Measurements from ENCODE around the gene PHC2.

PHC2 gene

DNA sequence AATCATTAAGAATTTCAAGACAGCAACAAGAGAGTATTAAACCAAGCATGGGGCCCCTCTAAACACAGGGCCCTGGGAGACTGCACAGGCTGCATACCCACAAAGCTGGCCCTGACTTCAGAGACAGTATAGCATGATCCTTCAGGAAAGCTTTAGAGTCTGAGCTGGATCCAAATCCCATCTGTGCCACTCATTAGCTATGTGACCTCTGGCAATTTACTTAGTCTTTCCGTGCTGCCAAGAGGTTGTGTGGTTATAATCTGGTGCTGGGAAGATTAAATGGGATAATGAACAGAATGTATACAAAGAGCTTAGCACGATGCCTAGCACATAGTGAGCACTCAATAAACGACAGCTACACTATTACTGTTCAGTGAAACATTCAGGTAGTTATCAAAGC, 4.0 kb downstream of the PHC2 start:
- Histone ChIP-seq H3K27ac (no peak overlapping the region), H3K9ac (no peak overlapping the region), H3K79me2 (no peaks in the 10 kb centered on the region), H3K9me3 (ENCODE audit: control insufficient read depth, low read length) (no peaks in the 10 kb centered on the region), H3K4me3 (ENCODE audit: low read depth, low read length) (no peak overlapping the region), H3K4me2 (ENCODE audit: low read length) (no peak overlapping the region), H2AFZ (no peak overlapping the region), H3K27me3 (ENCODE audit: control insufficient read depth, insufficient read depth, low read length) (no peaks in the 10 kb centered on the region), H3K36me3 (ENCODE audit: control insufficient read depth, insufficient read depth, low read length) (no peaks in the 10 kb centered on the region), H3K4me1 (no peaks in the 10 kb centered on the region)
- TF ChIP-seq, protein P1, sequence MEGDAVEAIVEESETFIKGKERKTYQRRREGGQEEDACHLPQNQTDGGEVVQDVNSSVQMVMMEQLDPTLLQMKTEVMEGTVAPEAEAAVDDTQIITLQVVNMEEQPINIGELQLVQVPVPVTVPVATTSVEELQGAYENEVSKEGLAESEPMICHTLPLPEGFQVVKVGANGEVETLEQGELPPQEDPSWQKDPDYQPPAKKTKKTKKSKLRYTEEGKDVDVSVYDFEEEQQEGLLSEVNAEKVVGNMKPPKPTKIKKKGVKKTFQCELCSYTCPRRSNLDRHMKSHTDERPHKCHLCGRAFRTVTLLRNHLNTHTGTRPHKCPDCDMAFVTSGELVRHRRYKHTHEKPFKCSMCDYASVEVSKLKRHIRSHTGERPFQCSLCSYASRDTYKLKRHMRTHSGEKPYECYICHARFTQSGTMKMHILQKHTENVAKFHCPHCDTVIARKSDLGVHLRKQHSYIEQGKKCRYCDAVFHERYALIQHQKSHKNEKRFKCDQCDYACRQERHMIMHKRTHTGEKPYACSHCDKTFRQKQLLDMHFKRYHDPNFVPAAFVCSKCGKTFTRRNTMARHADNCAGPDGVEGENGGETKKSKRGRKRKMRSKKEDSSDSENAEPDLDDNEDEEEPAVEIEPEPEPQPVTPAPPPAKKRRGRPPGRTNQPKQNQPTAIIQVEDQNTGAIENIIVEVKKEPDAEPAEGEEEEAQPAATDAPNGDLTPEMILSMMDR (IDR thresholded peaks at IDR 0.05), result no peak

DNA sequence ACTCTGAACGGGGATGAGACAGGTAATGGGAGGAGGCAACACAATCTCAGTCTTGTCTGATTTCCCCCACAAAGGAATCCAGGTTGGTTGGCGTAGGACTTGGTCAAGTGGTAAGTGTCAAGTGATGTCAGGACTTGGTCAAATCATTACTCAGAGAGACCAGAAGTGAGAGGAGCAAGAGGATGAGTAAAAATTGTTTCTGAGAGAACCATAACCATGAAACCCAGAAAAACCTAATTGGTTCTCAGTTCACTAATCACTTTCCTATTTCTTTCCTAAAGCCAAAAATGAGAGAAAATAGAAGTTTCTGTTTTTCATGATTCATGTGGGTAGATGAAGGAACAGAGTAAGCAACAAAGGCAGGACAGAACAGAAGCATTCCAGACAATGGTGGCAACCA, 5.0 kb downstream of the PHC2 start:
- no peaks in the 10 kb centered on the region for H3K9me3 ChIP-seq (ENCODE audit: control insufficient read depth, low read length)
- no peak overlapping the region for H3K4me3 ChIP-seq (ENCODE audit: low read depth, low read length)
- H3K79me2 ChIP-seq, result no peaks in the 10 kb centered on the region
- no peak overlapping the region for H3K27ac ChIP-seq
- no peaks in the 10 kb centered on the region for H3K36me3 ChIP-seq (ENCODE audit: control insufficient read depth, insufficient read depth, low read length)
- H3K27me3 ChIP-seq (ENCODE audit: control insufficient read depth, insufficient read depth, low read length), result no peaks in the 10 kb centered on the region
- TF ChIP-seq, protein P1 (IDR thresholded peaks at IDR 0.05), result no peak
- no peak overlapping the region for H3K9ac ChIP-seq
- H2AFZ ChIP-seq, result no peak overlapping the region
- H3K4me1 ChIP-seq, result no peaks in the 10 kb centered on the region
- no peak overlapping the region for H3K4me2 ChIP-seq (ENCODE audit: low read length)

DNA sequence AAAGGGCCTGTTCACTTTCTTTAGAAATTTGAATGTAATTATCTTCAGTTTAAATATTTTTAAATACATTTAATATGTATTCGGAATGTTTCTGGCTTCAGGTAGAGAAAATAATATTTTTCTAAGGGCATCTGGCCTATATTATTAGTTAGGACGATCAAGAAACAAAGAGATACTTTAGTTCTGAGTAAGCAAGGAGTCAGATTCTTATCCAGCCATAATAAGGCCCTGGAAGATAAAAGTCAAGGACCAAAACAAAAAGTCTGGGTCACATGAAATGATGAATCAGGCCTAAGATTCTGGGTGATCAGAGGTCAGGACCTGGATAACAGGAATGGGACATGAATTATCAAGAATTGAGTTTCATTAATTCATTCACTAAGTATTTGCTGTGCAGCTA, 6.3 kb downstream of the PHC2 start:
- Histone ChIP-seq H3K9ac (no peak overlapping the region), H3K4me3 (ENCODE audit: low read depth, low read length) (no peak overlapping the region), H3K4me1 (no peaks in the 10 kb centered on the region), H3K36me3 (ENCODE audit: control insufficient read depth, insufficient read depth, low read length) (no peaks in the 10 kb centered on the region), H3K9me3 (ENCODE audit: control insufficient read depth, low read length) (no peaks in the 10 kb centered on the region), H3K79me2 (peaks cover 6% of the 10 kb centered on the region), H3K4me2 (ENCODE audit: low read length) (peak overlapping the region; percentile 41), H3K27ac (peak overlapping the region; percentile 3), H3K27me3 (ENCODE audit: control insufficient read depth, insufficient read depth, low read length) (no peaks in the 10 kb centered on the region), H2AFZ (no peak overlapping the region)
- TF ChIP-seq, protein P1 (IDR thresholded peaks at IDR 0.05), result no peak

DNA sequence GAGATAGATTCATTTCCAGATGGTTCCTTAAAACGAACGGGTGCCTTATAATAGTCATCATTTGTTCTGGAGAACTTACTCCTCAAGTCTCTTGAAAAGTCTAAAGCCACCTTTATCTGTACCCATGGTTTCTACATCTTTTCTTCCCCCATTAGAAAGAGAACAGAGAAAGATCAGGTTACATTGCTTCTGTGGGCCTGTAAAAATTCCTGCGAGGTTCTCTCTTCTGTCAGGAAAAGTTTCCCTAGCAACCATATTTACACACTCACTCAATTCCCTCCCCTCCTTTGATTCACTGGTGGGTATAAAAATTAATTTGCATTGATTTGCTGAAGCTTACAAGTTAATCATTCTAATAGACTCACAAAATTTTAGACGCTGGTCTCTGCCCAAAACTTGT, 6.7 kb downstream of the PHC2 start:
- Histone ChIP-seq H3K4me1 (no peaks in the 10 kb centered on the region), H3K4me2 (ENCODE audit: low read length) (peak overlapping the region; percentile 41), H3K4me3 (ENCODE audit: low read depth, low read length) (no peak overlapping the region), H3K9ac (no peak overlapping the region), H3K27me3 (ENCODE audit: control insufficient read depth, insufficient read depth, low read length) (no peaks in the 10 kb centered on the region), H3K27ac (peak overlapping the region; percentile 3), H2AFZ (no peak overlapping the region), H3K9me3 (ENCODE audit: control insufficient read depth, low read length) (no peaks in the 10 kb centered on the region), H3K36me3 (ENCODE audit: control insufficient read depth, insufficient read depth, low read length) (no peaks in the 10 kb centered on the region), H3K79me2 (peaks cover 6% of the 10 kb centered on the region)
- TF ChIP-seq, protein P1 (IDR thresholded peaks at IDR 0.05), result no peak

DNA sequence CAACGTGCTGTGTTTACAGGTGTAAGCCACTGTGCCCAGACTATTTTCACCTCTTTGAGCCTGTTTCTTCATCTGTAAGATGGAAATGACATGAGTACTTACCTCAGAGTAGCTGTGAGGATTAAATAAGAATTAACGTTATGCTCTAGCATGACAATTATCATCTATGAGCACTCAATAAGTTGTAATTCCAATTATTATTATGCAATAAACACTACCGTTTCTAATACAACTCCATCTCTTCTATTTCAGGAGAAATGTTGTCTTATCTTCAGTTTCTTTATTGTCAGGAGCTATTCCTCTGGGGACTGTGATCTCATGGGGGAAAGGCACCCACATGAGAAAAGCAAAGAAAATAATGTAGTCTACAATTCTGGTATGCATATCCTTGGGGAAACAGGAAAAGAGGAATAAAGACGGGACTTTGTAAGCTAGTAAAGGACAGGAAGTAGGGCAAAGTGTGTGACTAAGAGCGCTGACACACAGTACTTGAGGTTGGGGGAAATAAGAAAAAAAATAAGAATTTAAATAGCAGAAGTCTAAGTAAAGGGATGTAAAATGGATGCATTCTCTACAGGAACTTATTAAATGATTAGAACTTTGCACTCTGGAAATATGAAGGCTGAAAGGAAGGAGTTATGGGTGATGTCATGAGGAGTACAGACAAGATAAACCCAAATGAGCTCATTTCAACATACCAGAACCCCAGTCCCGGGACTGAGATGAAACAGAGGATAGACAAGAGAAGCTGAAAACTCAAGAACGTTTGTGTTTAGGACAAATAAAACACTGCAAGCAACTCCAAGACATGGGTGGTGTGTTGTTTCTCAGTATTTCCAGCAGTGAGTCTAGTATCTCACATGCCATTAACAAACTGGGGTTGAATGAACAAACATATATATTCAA, 9.8 kb downstream of the PHC2 start:
- TF ChIP-seq, protein P1 (IDR thresholded peaks at IDR 0.05), result no peak
- Histone ChIP-seq H3K9me3 (ENCODE audit: control insufficient read depth, low read length) (no peaks in the 10 kb centered on the region), H3K9ac (no peak overlapping the region), H3K27ac (no peak overlapping the region), H3K4me1 (no peaks in the 10 kb centered on the region), H3K4me2 (ENCODE audit: low read length) (no peak overlapping the region), H3K36me3 (ENCODE audit: control insufficient read depth, insufficient read depth, low read length) (no peaks in the 10 kb centered on the region), H2AFZ (no peak overlapping the region), H3K4me3 (ENCODE audit: low read depth, low read length) (no peak overlapping the region), H3K27me3 (ENCODE audit: control insufficient read depth, insufficient read depth, low read length) (no peaks in the 10 kb centered on the region), H3K79me2 (peaks cover 9% of the 10 kb centered on the region)

All from parathyroid adenoma (tissue), 2 donors.